ENCODE measurements around the gene ARHGEF16.

The ARHGEF16 gene

DNA sequence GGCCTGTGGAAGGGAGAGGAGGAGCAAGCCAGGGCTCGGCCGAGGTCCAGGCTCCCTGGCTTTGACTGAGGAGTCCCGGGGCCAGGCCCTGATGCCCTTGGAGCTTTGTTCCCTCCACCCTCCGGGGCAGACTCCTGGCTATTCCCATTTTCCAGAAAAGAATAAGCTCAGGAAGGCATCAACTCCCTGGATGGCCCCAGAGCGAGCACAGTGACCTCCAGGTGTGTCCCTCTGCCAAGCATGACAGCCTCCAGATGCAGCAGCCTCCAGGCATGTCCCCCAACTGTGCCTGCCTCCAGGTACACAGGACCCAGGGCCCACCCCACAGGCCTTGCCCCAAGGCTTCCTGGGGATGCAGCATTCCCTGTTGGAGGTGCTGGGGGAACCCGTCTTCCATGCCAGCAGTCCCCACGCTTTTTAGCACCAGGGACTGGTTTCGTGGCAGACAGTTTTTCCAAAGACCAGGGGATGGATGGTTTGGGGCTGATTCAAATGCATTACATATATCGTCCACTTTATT, 15.7 kb upstream of the ARHGEF16 start:
- H3K4me3 ChIP-seq (replicated peaks; ENCODE audit: low read depth, low read length): no peak overlapping the region
- DNase-seq (ENCODE audit: low read depth): no peak
- TF ChIP-seq, protein P1, sequence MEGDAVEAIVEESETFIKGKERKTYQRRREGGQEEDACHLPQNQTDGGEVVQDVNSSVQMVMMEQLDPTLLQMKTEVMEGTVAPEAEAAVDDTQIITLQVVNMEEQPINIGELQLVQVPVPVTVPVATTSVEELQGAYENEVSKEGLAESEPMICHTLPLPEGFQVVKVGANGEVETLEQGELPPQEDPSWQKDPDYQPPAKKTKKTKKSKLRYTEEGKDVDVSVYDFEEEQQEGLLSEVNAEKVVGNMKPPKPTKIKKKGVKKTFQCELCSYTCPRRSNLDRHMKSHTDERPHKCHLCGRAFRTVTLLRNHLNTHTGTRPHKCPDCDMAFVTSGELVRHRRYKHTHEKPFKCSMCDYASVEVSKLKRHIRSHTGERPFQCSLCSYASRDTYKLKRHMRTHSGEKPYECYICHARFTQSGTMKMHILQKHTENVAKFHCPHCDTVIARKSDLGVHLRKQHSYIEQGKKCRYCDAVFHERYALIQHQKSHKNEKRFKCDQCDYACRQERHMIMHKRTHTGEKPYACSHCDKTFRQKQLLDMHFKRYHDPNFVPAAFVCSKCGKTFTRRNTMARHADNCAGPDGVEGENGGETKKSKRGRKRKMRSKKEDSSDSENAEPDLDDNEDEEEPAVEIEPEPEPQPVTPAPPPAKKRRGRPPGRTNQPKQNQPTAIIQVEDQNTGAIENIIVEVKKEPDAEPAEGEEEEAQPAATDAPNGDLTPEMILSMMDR (IDR thresholded peaks at IDR 0.05; ENCODE audit: low read length, missing control alignments): no peak

- no peak overlapping the region for H3K4me3 ChIP-seq (replicated peaks; ENCODE audit: low read depth, low read length)
- TF ChIP-seq, protein P1 (IDR thresholded peaks at IDR 0.05; ENCODE audit: low read length, missing control alignments): no peak
- no peak for DNase-seq (ENCODE audit: low read depth)
Measured at GRCh38 chr1:3439346-3440299, 14.8 kb upstream of the ARHGEF16 start.

DNA sequence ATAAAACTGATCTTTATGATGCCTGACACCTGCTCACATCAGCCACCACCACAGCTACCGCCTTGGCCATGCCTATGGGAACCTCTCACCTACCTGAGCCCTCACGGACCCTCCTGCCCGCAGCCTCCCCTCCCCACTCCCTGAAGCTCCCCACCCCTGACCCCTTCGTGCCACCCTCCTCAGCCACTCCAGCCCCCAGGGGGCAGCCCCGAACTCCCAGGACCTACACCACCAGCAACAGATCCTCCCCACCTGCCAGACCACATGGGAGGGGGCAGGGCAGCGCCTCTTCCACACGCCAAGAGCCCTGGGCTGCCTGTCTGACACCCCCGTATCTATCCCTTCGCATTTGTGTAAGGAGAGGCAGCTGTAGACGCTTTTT, 14.2 kb upstream of the ARHGEF16 start:
- H3K4me3 ChIP-seq (replicated peaks; ENCODE audit: low read depth, low read length): no peak overlapping the region
- no peak for DNase-seq (ENCODE audit: low read depth)
- TF ChIP-seq, protein P1 (IDR thresholded peaks at IDR 0.05; ENCODE audit: low read length, missing control alignments): no peak

DNA sequence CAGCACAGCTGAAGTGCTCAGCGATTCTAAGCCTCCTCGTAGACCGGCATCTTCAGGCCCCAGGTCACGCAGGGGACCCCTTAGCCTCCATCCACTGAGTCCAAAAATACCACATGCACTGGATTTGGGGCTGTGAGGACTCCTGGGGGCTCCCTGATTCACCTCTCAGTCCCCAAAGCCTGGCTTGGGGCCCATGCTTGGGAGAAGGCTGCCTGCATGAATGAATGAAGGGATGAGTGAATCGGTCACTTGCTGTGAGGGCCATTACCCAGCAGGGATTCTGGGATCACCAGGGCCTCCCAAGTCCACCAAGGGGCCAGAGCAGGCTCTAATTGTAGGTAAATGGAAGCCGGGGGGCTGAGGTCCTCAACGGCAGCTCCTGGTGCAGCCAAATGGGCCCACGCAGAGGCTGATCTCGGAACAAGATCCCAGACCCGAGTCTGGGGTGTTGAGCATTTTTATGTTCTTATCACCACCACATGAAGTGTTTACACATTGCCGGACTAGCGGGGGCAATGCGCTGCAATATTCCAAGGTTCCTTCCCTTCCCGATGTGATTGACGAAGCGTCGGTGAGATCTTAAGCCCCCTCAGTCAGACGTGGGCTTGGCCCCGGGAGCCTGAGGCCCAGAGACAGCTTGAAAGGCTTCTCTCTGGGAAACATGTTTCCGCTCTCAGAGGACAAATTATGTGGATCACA, 13.6 kb upstream of the ARHGEF16 start:
- TF ChIP-seq, protein P1 (IDR thresholded peaks at IDR 0.05; ENCODE audit: low read length, missing control alignments): no peak
- no peak overlapping the region for H3K4me3 ChIP-seq (replicated peaks; ENCODE audit: low read depth, low read length)
- DNase-seq (ENCODE audit: low read depth): no peak

- H3K4me3 ChIP-seq (replicated peaks; ENCODE audit: low read depth, low read length): no peak overlapping the region
- no peak for DNase-seq (ENCODE audit: low read depth)
- TF ChIP-seq, protein P1 (IDR thresholded peaks at IDR 0.05; ENCODE audit: low read length, missing control alignments): no peak
Measured at GRCh38 chr1:3441410-3441847, 13.0 kb upstream of the ARHGEF16 start.

DNA sequence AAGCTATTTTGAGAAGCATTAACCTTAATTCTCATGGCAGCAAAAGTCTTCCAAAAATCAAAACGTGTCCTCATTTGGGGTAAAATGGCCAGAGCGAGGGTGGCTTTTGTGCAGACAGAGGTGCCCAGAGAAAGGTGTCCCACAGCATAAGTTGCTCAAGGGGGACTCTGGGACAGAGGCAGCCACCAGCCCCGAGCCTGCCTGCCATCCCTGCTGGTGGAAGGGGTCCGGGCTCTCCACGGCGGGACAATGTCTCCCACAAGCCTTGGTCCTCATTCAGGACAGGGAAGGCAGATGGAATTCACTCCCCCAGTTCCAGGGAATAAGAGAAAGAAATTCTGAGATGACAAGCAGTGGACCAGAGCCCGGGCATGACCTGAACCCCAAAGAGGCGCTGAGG, 12.6 kb upstream of the ARHGEF16 start:
- H3K4me3 ChIP-seq (replicated peaks; ENCODE audit: low read depth, low read length): no peak overlapping the region
- TF ChIP-seq, protein P1 (IDR thresholded peaks at IDR 0.05; ENCODE audit: low read length, missing control alignments): no peak
- DNase-seq (ENCODE audit: low read depth): no peak

Data from fibroblast of pulmonary artery (primary cell).